IMR-90 (cell line): ENCODE results near the gene BRD1. TPM values are rescaled to one million over a fixed set of nuclear protein-coding genes. Genes with fewer than 3 reads are reported as not detected.

Experiments used
- ATAC-seq: fragments of 200-7000 bp; cut with Tn5 transposase; 2 replicates; pipeline ENCODE4 v1.9.1; 2020; ENCODE audit warnings: low read depth, mild to moderate bottlenecking, moderate library complexity
- BruUV-seq: library from RNA; stranded (reverse); fragments of 400-500 nt; replicated peaks from 2 replicates; lab custom pipeline; 2021; lab: Mats Ljungman, UMichigan
- CTCF ChIA-PET: fragments of 300-600 bp; formaldehyde crosslinking; extraction: SDS; loops from one replicate; lab custom pipeline; 2021; ENCODE audit warnings: antibody characterized with exemption; lab: Yijun Ruan, JAX
- POLR2A ChIA-PET: fragments of 300-600 bp; sonication (Branson Sonifier 250); formaldehyde crosslinking; loops from one replicate; lab custom pipeline; 2022; ENCODE audit warnings: antibody characterized with exemption; ENCODE audit not compliant: unreplicated experiment; lab: Charles Lee
- DNase-seq: peaks from one replicate; pipeline ENCODE4 v3.0.0; 2013
- H2AFZ ChIP-seq: replicated peaks from 2 replicates; pipeline ENCODE3; 2013; ENCODE audit warnings: low read length, mild to moderate bottlenecking; ENCODE audit not compliant: poor library complexity
- H2AK5ac ChIP-seq: 2 replicates; pipeline ENCODE4 v1.6.1; 2013; ENCODE audit warnings: low read depth, low read length, inconsistent platforms
- H2AK9ac ChIP-seq: replicated peaks from 2 replicates; pipeline ENCODE3; 2013; ENCODE audit warnings: mild to moderate bottlenecking, low read depth, low read length, moderate library complexity; ENCODE audit not compliant: poor library complexity
- H2BK120ac ChIP-seq: 2 replicates; pipeline ENCODE4 v1.6.1; 2013; ENCODE audit warnings: low read depth, low read length, inconsistent platforms
- H2BK15ac ChIP-seq: 3 replicates; pipeline ENCODE4 v1.6.1; 2013; ENCODE audit warnings: low read depth, low read length, inconsistent platforms
- H2BK20ac ChIP-seq: 2 replicates; pipeline ENCODE4 v1.6.1; 2013; ENCODE audit warnings: low read depth, mild to moderate bottlenecking, inconsistent platforms, low read length, moderate library complexity
- H2BK5ac ChIP-seq: 2 replicates; pipeline ENCODE4 v1.6.1; 2013; ENCODE audit warnings: mild to moderate bottlenecking, low read depth, low read length, inconsistent platforms; ENCODE audit not compliant: poor library complexity, severe bottlenecking
- H3K14ac ChIP-seq: replicated peaks from 2 replicates; pipeline ENCODE4 v1.6.1; 2013; ENCODE audit warnings: low read depth, low read length, inconsistent platforms
- H3K18ac ChIP-seq: 2 replicates; pipeline ENCODE4 v1.6.1; 2013; ENCODE audit warnings: low read depth, low read length, control low read depth
- H3K23ac ChIP-seq: 2 replicates; pipeline ENCODE4 v1.6.1; 2013; ENCODE audit warnings: low read depth, low read length, inconsistent platforms
- H3K27ac ChIP-seq: 2 replicates; pipeline ENCODE4 v1.5.1; 2013; ENCODE audit warnings: mild to moderate bottlenecking, control low read depth, low read length; ENCODE audit not compliant: insufficient read depth
- H3K27me3 ChIP-seq: 2 replicates; pipeline ENCODE4 v1.6.1; 2013; ENCODE audit warnings: low read length; ENCODE audit not compliant: control insufficient read depth, insufficient read depth
- H3K36me3 ChIP-seq: 2 replicates; pipeline ENCODE4 v1.6.1; 2013; ENCODE audit warnings: low read length, mixed read lengths; ENCODE audit not compliant: control insufficient read depth, insufficient read depth
- H3K4ac ChIP-seq: 2 replicates; pipeline ENCODE4 v1.6.1; 2013; ENCODE audit warnings: low read depth, low read length, inconsistent platforms
- H3K4me1 ChIP-seq: 2 replicates; pipeline ENCODE4 v1.6.1; 2013; ENCODE audit warnings: low read length, mixed read lengths; ENCODE audit not compliant: control insufficient read depth, insufficient read depth
- H3K4me2 ChIP-seq: 2 replicates; pipeline ENCODE4 v1.6.1; 2013; ENCODE audit warnings: low read depth, mild to moderate bottlenecking, control low read depth, low read length, moderate library complexity
- H3K4me3 ChIP-seq: 2 replicates; pipeline ENCODE4 v1.5.1; 2013; ENCODE audit warnings: low read depth, mild to moderate bottlenecking, control low read depth, low read length, moderate library complexity; ENCODE audit not compliant: insufficient read depth
- H3K56ac ChIP-seq: 2 replicates; pipeline ENCODE4 v1.6.1; 2013; ENCODE audit warnings: low read length, inconsistent platforms; ENCODE audit not compliant: insufficient read depth; ENCODE audit errors: extremely low read depth
- H3K79me1 ChIP-seq, 2 experiments: 2 replicates each; pipeline ENCODE4 v1.6.1; 2013; ENCODE audit warnings: low read length in 2 of 2, inconsistent platforms in 1 of 2, low read depth in 1 of 2
- H3K9ac ChIP-seq: 2 replicates; pipeline ENCODE4 v1.6.1; 2013; ENCODE audit warnings: low read depth, low read length, control low read depth
- H3K9me1 ChIP-seq: 2 replicates; pipeline ENCODE4 v1.6.1; 2013; ENCODE audit warnings: low read length, inconsistent platforms; ENCODE audit not compliant: insufficient read depth
- H3K9me3 ChIP-seq: 2 replicates; pipeline ENCODE4 v1.6.1; 2013; ENCODE audit warnings: low read length; ENCODE audit not compliant: control insufficient read depth, insufficient read depth
- H4K20me1 ChIP-seq: 2 replicates; pipeline ENCODE4 v1.6.1; 2013; ENCODE audit warnings: low read length, inconsistent platforms; ENCODE audit not compliant: insufficient read depth
- H4K5ac ChIP-seq: 2 replicates; pipeline ENCODE4 v1.6.1; 2013; ENCODE audit warnings: mild to moderate bottlenecking, low read depth, low read length, control low read depth
- H4K8ac ChIP-seq, 2 experiments: 2 replicates each; pipeline ENCODE4 v1.6.1; 2013; ENCODE audit warnings: low read depth in 2 of 2, low read length in 2 of 2, control low read depth in 1 of 2, inconsistent platforms in 1 of 2
- H4K91ac ChIP-seq: 2 replicates; pipeline ENCODE4 v1.6.1; 2013; ENCODE audit warnings: low read depth, low read length, inconsistent platforms; ENCODE audit not compliant: insufficient read depth
- BHLHE40 ChIP-seq: fragments of 150-350 bp; IDR thresholded peaks from 2 replicates; pipeline ENCODE4 v1.6.1; 2016; ENCODE audit warnings: mild to moderate bottlenecking, low read depth, low read length
- FOS ChIP-seq: fragments of 150-350 bp; IDR thresholded peaks from 2 replicates; pipeline ENCODE4 v1.6.1; 2016; ENCODE audit warnings: low read depth, low read length
- RCOR1 ChIP-seq: IDR thresholded peaks from 2 replicates; pipeline ENCODE4 v1.6.1; 2012; ENCODE audit warnings: mild to moderate bottlenecking, low read length, improper control_type of control experiment; ENCODE audit not compliant: insufficient replicate concordance
- WGBS, 2 experiments: methylation state at CpG; one replicate each; pipeline versions ENCODE4 v1.1.5 to v1.1.7; 2013; ENCODE audit warnings: missing lambda C conversion rate in 2 of 2; ENCODE audit not compliant: insufficient read length in 1 of 2; ENCODE audit errors: extremely low coverage in 2 of 2; 5-methylcytosine and 5-hydroxymethylcytosine counted together
- dilution Hi-C: fragments of 300-500 bp; cut with HindIII; formaldehyde crosslinking; loops from one replicate; pipeline ENCODE4 v1.14.3; 2018; ENCODE audit warnings: low sequenced_read_pairs; ENCODE audit not compliant: unreplicated experiment
- in situ Hi-C: fragments of 300-500 bp; cut with MboI; formaldehyde crosslinking; loops from 3 replicates; pipeline ENCODE4 v1.14.3; 2019; ENCODE audit warnings: low sequenced_read_pairs, inconsistent platforms, mixed read lengths
- intact Hi-C: fragments of 100-400 bp; cut with micrococcal nuclease; formaldehyde crosslinking; loops from 2 replicates; pipeline ENCODE4 v1.10.0; 2022
- polyA plus RNA-seq, 3 experiments: library from polyadenylated mRNA; depleted of rRNA; stranded (reverse); fragments of >200 nt; gene quantifications; 2 replicates each; pipeline ENCODE4 v1.2.3, GENCODE V29; 2012; ENCODE audit warnings: low replicate concordance in 1 of 3
- total RNA-seq: library from RNA; depleted of rRNA; stranded (reverse); fragments of >200 nt; gene quantifications from 2 replicates; pipeline ENCODE4 v1.2.3, GENCODE V29; 2012
- TF ChIP-seq, protein P1 (sequence below): fragments of 150-350 bp; IDR thresholded peaks from 2 replicates; pipeline ENCODE4 v1.6.1; 2016; ENCODE audit warnings: low read depth, mild to moderate bottlenecking, low read length, moderate library complexity, borderline replicate concordance

The BRD1 gene
- total and polyA plus RNA-seq, 2 of the 4 experiments (the other 2 are of a cell fraction), result 10.0 to 10.6 TPM

DNA sequence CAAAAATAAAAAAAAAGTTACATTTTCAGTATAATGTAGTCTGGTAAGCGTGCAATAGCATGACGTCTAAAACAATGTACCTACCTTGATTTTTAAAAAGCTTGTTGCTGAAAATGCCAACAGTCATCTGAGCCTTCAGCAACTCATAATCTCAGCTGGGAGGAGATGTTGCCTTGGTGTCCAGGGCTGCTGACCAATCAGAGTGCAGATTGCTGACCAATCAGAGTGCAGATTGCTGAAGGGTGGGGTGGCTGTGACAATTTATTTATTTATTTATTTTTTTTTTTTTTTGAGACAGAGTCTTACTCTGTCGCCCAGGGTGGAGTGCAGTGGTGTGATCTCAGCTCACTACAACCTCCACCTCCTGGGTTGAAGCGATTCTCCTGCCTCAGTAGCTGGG, 43.8 kb upstream of the BRD1 start:
- Histone ChIP-seq H3K14ac (no peak overlapping the region), H4K20me1 (peaks cover 56% of the 10 kb centered on the region), H3K4me2 (no peak overlapping the region), H2AK5ac (no peak overlapping the region), H4K5ac (no peak overlapping the region), H3K9me3 (peaks cover 20% of the 10 kb centered on the region), H3K18ac (no peak overlapping the region), H2BK20ac (no peak overlapping the region), H3K4me3 (no peak overlapping the region), H3K27me3 (no peaks in the 10 kb centered on the region), H3K56ac (no peak overlapping the region), H2AFZ (no peak overlapping the region), H3K9ac (no peak overlapping the region), H3K4me1 (no peaks in the 10 kb centered on the region), H4K8ac (no peak overlapping the region), H2BK5ac (no peak overlapping the region), H3K9me1 (0 out of 2 replicates have a peak, but pooled peaks cover 5% of the 10 kb centered on the region), H2BK120ac (no peak overlapping the region), H3K79me1 (peaks cover 18 to 68% of the 10 kb centered on the region in 2 experiments), H4K91ac (no peak overlapping the region), H2BK15ac (no peak overlapping the region), H3K4ac (no peak overlapping the region), H3K23ac (no peak overlapping the region), H2AK9ac (no peak overlapping the region), H3K36me3 (peaks cover 16% of the 10 kb centered on the region), H3K27ac (no peak overlapping the region)
- intact Hi-C loops (no loop called here), in situ Hi-C loops (no loop called here), dilution Hi-C loops (no loop called here)
- TF ChIP-seq FOS, result no peak
- TF ChIP-seq BHLHE40, result no peak
- TF ChIP-seq RCOR1, result no peak
- TF ChIP-seq, protein P1, sequence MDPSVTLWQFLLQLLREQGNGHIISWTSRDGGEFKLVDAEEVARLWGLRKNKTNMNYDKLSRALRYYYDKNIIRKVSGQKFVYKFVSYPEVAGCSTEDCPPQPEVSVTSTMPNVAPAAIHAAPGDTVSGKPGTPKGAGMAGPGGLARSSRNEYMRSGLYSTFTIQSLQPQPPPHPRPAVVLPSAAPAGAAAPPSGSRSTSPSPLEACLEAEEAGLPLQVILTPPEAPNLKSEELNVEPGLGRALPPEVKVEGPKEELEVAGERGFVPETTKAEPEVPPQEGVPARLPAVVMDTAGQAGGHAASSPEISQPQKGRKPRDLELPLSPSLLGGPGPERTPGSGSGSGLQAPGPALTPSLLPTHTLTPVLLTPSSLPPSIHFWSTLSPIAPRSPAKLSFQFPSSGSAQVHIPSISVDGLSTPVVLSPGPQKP, result no peak
- ATAC-seq, result no peak
- ChIA-PET POLR2A (no interaction called here), CTCF (no interaction called here)
- no TSS peak for BruUV-seq
- DNase-seq, result no peak
- WGBS, 2 experiments, result 86% methylated on average over 1 of the region's 4 CpGs; no CpG with 5 or more reads in 1 of the 2 experiments
